Fibroblast of peridontal ligament (primary cell): ENCODE results near the gene PPP4R3A.
"Not testable (repeated sequence)": the region's sequence is repeated elsewhere in the genome, so short reads cannot be mapped to it uniquely, and the experiment has no call there.

ENCODE experiments used
- DNase-seq: peaks from one replicate; pipeline ENCODE4 v3.0.0-alpha.2; 2010; ENCODE audit errors: extremely low read depth

The PPP4R3A gene

GRCh38 chr14:91409240-91409639, 100.9 kb downstream of the PPP4R3A start:
- DNase-seq = not testable (repeated sequence)
